ENCODE measurements around the gene NUFIP2. TPM values are rescaled to one million over a fixed set of nuclear protein-coding genes. Genes with fewer than 3 reads are reported as not detected.
"Not testable (repeated sequence)": the region's sequence is repeated elsewhere in the genome, so short reads cannot be mapped to it uniquely, and the experiment has no call there.

The NUFIP2 gene
- total RNA-seq, 8 experiments from 2014 or later = 39.2 to 87.8 (median 54.1) TPM

DNA sequence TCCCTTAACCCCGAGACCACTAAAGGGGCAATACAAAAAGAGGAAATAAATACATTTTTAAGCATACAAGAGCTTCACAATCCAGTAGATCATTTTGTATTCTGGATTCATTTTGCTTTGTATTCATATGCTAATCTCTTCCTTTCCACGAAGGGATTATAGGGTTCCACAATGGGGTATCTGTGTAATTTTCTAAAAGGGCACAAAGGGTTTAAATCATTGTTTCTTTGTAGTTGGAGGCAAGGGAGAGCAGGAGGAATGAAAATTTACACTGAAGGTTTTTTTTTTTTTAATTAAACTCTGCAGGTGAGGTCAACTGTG is 592 bp upstream of the NUFIP2 start:
- 0 to 7% (median 0%) methylated on average over 1 to 2 of the region's 2 CpGs for WGBS, 10 experiments
- peak overlapping the region; percentile 89 to 93 for H3K27ac ChIP-seq
- H3K4me3 ChIP-seq = peak overlapping the region; percentile 53 to 68 (median 63)
- no peak for ATAC-seq (replicated peaks in 6 of 8)
- peaks cover 4 to 11% of the 10 kb centered on the region in 2 donors for H3K4me1 ChIP-seq (replicated peaks in 1 of 2)
- in situ Hi-C loops (cut with MboI; ENCODE audit: low pct_unique_long_range_greater_than_20kb in 2 of 9, low sequenced_read_pairs in 9 of 9, unreplicated experiment in 9 of 9) = no loop called here

- H3K27ac ChIP-seq = peak overlapping the region; percentile 92 to 97
Observed at GRCh38 chr17:29292992-29293889, 707 bp downstream of the NUFIP2 start.

GRCh38 chr17:29292071-29292991 is 1.6 kb downstream of the NUFIP2 start:
- Histone ChIP-seq H3K4me1 (replicated peaks in 1 of 2) (peaks cover 4 to 11% of the 10 kb centered on the region in 2 donors), H3K4me3 (peak overlapping the region; percentile 53 to 68 (median 63)), H3K27ac (peak overlapping the region; percentile 92 to 97)
- in situ Hi-C loops (cut with MboI; ENCODE audit: low pct_unique_long_range_greater_than_20kb in 2 of 9, low sequenced_read_pairs in 9 of 9, unreplicated experiment in 9 of 9) = no loop called here
- WGBS, 10 experiments = 0 to 3% (median 0%) methylated on average over 3 to 13 of the region's 77 CpGs
- peak; percentile 0 to 20 (median 16) for ATAC-seq (replicated peaks in 6 of 8)

More at GRCh38 chr17:29292992-29293889, 707 bp downstream of the NUFIP2 start:
- ATAC-seq (replicated peaks in 6 of 8) = peak; percentile 14 to 26 (median 16)
- WGBS, 10 experiments = 0% methylated on average over 1 to 2 of the region's 54 CpGs; no CpG with 5 or more reads in 8 of the 10 experiments
- H3K4me1 ChIP-seq (replicated peaks in 1 of 2) = peaks cover 4 to 11% of the 10 kb centered on the region in 2 donors
- peak overlapping the region; percentile 53 to 68 (median 63) for H3K4me3 ChIP-seq
- in situ Hi-C loops (cut with MboI; ENCODE audit: low pct_unique_long_range_greater_than_20kb in 2 of 9, low sequenced_read_pairs in 9 of 9, unreplicated experiment in 9 of 9) = no loop called here

DNA sequence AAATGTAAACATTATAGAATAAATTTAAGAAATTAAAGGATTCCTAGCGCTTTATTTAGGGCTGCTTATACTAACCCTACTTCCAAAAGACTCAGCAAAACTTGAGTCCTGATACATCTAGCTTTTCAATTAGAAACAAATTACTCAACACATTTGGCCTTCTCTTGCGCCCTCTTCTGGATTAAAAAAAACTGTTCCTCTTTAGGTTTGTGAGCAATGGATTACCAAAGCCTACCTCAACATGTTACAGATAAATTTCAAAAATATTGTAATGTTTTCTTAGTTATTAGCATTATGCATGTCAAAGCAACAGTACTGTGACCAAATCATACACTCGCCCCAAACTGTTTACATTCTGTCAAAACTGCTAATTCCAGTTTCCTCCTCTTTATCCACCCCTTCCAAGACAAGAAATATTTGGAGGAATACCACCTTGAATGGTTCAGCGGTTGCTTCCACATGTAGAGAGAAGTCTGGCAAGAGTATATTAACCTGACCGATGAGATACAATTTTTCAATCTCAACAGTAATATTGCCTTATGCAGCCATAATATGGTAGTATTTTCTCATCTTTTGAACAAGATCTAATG is 2.7 kb downstream of the NUFIP2 start:
- no peak for ATAC-seq (replicated peaks in 6 of 8)
- no peak overlapping the region for H3K27ac ChIP-seq
- 0 to 13% (median 4%) methylated on average over 2 to 5 of the region's 5 CpGs for WGBS, 10 experiments
- in situ Hi-C loops (cut with MboI; ENCODE audit: low pct_unique_long_range_greater_than_20kb in 2 of 9, low sequenced_read_pairs in 9 of 9, unreplicated experiment in 9 of 9) = no loop called here
- peak overlapping the region; percentile 53 to 68 (median 63) for H3K4me3 ChIP-seq
- H3K4me1 ChIP-seq (replicated peaks in 1 of 2) = peaks cover 4 to 11% of the 10 kb centered on the region in 2 donors

- no peak for ATAC-seq (replicated peaks in 6 of 8)
- Histone ChIP-seq H3K4me3 (peak overlapping the region in 2 of 5 donors; percentile 63 to 65), H3K27ac (no peak overlapping the region), H3K4me1 (replicated peaks in 1 of 2) (peaks cover 4 to 11% of the 10 kb centered on the region in 2 donors)
- in situ Hi-C loops (cut with MboI; ENCODE audit: low pct_unique_long_range_greater_than_20kb in 2 of 9, low sequenced_read_pairs in 9 of 9, unreplicated experiment in 9 of 9) = no loop called here
- WGBS, 10 experiments = 65 to 100% (median 85%) methylated on average over 1 to 7 of the region's 9 CpGs
Observed at GRCh38 chr17:29289852-29290251, 4.1 kb downstream of the NUFIP2 start.

DNA sequence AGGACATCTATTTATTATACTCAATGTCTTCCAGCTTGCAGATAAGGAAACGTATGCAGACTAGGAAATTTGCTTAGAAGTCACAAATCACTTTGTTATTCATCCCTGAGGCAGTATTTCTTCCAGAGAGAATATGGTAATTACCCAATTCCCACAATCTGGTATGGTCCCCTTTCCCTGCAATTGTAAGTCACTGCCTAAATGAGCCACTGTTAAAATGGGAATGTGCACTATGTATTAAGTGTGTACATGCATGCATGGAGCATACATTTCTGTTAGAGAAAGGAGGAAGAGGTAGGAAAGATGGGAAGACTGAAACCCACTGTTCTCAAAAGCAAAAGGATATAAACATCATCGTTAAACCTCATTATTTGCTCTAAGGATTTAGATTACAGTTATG is 10.0 kb downstream of the NUFIP2 start:
- 0 to 89% (median 70%) methylated on average over 1 to 2 of the region's 2 CpGs; no CpG with 5 or more reads in 1 of the 10 experiments for WGBS, 10 experiments
- ATAC-seq (replicated peaks in 6 of 8) = peak in 3 of 8 experiments; percentile 45 to 90 (median 62)
- no peak overlapping the region for H3K4me3 ChIP-seq
- in situ Hi-C loops (cut with MboI; ENCODE audit: low pct_unique_long_range_greater_than_20kb in 2 of 9, low sequenced_read_pairs in 9 of 9, unreplicated experiment in 9 of 9) = no loop called here
- H3K4me1 ChIP-seq (replicated peaks in 1 of 2) = peaks cover 5 to 7% of the 10 kb centered on the region in 2 donors
- H3K27ac ChIP-seq = no peak overlapping the region

GRCh38 chr17:29283496-29283895 is 10.5 kb downstream of the NUFIP2 start:
- H3K4me3 ChIP-seq = no peak overlapping the region
- in situ Hi-C loops (cut with MboI; ENCODE audit: low pct_unique_long_range_greater_than_20kb in 2 of 9, low sequenced_read_pairs in 9 of 9, unreplicated experiment in 9 of 9) = no loop called here
- ATAC-seq (replicated peaks in 6 of 8) = peak in 3 of 8 experiments; percentile 9 to 34 (median 10)
- peaks cover 5 to 7% of the 10 kb centered on the region in 2 donors for H3K4me1 ChIP-seq (replicated peaks in 1 of 2)
- H3K27ac ChIP-seq = no peak overlapping the region
- 13 to 100% (median 62%) methylated on average over 2 to 5 of the region's 5 CpGs; no CpG with 5 or more reads in 2 of the 10 experiments for WGBS, 10 experiments

GRCh38 chr17:29279397-29280070 is 14.4 kb downstream of the NUFIP2 start:
- WGBS, 10 experiments = 81 to 100% (median 94%) methylated on average over 1 to 5 of the region's 5 CpGs; no CpG with 5 or more reads in 2 of the 10 experiments
- no peak overlapping the region for H3K4me3 ChIP-seq
- ATAC-seq (replicated peaks in 6 of 8) = no peak
- peaks cover 5 to 7% of the 10 kb centered on the region in 2 donors for H3K4me1 ChIP-seq (replicated peaks in 1 of 2)
- in situ Hi-C loops (cut with MboI; ENCODE audit: low pct_unique_long_range_greater_than_20kb in 2 of 9, low sequenced_read_pairs in 9 of 9, unreplicated experiment in 9 of 9) = no loop called here
- H3K27ac ChIP-seq = no peak overlapping the region

DNA sequence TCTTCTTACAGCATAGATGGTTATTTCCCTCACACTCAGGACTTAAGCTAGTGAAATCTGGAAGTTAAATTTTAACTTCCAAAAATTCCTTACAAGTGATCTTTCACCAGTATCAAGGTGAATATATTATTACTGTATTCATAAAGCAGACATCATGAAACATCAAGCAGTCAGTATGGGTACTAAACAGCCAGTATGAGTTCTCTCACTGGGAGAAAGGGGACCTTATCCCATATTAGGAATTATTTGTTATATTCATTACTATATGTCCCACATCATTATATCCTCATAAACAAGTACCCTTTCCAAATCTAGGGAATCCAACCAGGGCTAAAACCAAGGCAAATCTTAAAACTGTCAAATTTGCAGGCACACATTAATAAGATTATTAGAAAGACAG is 15.3 kb downstream of the NUFIP2 start:
- Histone ChIP-seq H3K27ac (no peak overlapping the region), H3K4me1 (replicated peaks in 1 of 2) (peaks cover under 1 to 7% of the 10 kb centered on the region in 2 donors), H3K4me3 (no peak overlapping the region)
- ATAC-seq (replicated peaks in 6 of 8) = no peak
- in situ Hi-C loops (cut with MboI; ENCODE audit: low pct_unique_long_range_greater_than_20kb in 2 of 9, low sequenced_read_pairs in 9 of 9, unreplicated experiment in 9 of 9) = no loop called here

DNA sequence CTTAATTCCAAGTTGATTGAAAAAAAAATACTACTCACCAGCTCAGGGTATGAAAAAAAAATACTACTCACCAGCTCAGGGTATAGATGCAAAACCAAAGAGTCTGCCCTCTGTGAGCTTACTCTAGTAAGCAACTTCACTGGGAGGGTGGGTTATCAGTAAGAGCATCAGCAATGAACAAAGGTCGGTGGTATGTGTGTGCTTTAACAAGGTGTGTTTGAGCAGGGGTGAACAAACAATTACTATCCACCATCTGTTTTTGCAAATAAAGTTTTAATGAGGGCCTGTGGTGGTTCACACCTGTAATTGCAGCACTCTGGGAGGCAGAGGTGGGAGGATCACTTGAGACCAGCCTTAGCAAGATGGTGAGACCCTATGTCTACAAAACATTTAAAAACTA is 20.0 kb downstream of the NUFIP2 start:
- WGBS, 10 experiments = 100% methylated on average over 1 of the region's 1 CpG; no CpG with 5 or more reads in 7 of the 10 experiments
- H3K4me1 ChIP-seq (replicated peaks in 1 of 2) = no peaks in the 10 kb centered on the region
- H3K27ac ChIP-seq = no peak overlapping the region
- ATAC-seq (replicated peaks in 6 of 8) = no peak
- H3K4me3 ChIP-seq = no peak overlapping the region
- in situ Hi-C loops (cut with MboI; ENCODE audit: low pct_unique_long_range_greater_than_20kb in 2 of 9, low sequenced_read_pairs in 9 of 9, unreplicated experiment in 9 of 9) = no loop called here

DNA sequence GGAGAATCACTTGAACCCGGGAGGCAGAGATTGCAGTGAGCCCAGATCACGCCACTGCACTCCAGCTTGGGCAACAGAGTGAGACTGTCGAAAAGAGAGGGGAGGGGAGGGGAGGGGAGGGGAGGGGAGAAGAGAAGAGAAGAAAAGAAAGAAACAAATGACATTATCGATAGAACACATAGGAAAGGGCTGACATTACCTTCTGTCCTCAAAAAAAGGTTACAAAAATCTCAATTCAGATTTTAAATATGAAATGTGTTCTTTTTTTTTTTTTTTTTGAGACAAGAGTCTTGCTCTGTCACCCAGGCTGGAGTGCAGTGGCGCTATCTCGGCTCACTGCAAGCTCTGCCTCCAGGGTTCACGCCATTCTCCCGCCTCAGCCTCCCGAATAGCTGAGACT is 22.0 kb downstream of the NUFIP2 start:
- H3K4me1 ChIP-seq (replicated peaks in 1 of 2); H3K4me3 ChIP-seq; in situ Hi-C loops (cut with MboI; ENCODE audit: low pct_unique_long_range_greater_than_20kb in 2 of 9, low sequenced_read_pairs in 9 of 9, unreplicated experiment in 9 of 9); H3K27ac ChIP-seq; ATAC-seq (replicated peaks in 6 of 8): not testable (repeated sequence)
- WGBS, 10 experiments = 83 to 100% (median 100%) methylated on average over 1 to 5 of the region's 9 CpGs; no CpG with 5 or more reads in 5 of the 10 experiments

- in situ Hi-C loops (cut with MboI; ENCODE audit: low pct_unique_long_range_greater_than_20kb in 2 of 9, low sequenced_read_pairs in 9 of 9, unreplicated experiment in 9 of 9) = no loop called here
- no peak overlapping the region for H3K4me3 ChIP-seq
- ATAC-seq (replicated peaks in 6 of 8) = no peak
- H3K27ac ChIP-seq = no peak overlapping the region
- H3K4me1 ChIP-seq (replicated peaks in 1 of 2) = no peaks in the 10 kb centered on the region
- WGBS, 10 experiments = 9 to 100% (median 85%) methylated on average over 1 to 5 of the region's 5 CpGs; no CpG with 5 or more reads in 2 of the 10 experiments
Observed at GRCh38 chr17:29263916-29264315, 30.0 kb downstream of the NUFIP2 start.
